Ishikawa (cell line): Measurements from ENCODE around the gene CRYBB2.

ENCODE experiments used
- EP300 ChIP-seq: IDR thresholded peaks from 2 replicates; pipeline ENCODE4 v1.6.1; 2012; ENCODE audit warnings: borderline replicate concordance
- FOXM1 ChIP-seq: IDR thresholded peaks from 2 replicates; pipeline ENCODE4 v1.6.1; 2012; ENCODE audit warnings: low read depth, borderline replicate concordance
- RAD21 ChIP-seq: IDR thresholded peaks from 2 replicates; pipeline ENCODE4 v1.6.1; 2012; ENCODE audit warnings: low read depth
- TEAD4 ChIP-seq: IDR thresholded peaks from 2 replicates; pipeline ENCODE4 v1.6.1; 2012
- YY1 ChIP-seq: IDR thresholded peaks from 2 replicates; pipeline ENCODE4 v1.6.1; 2012; ENCODE audit warnings: low read depth
- TF ChIP-seq, protein P1 (sequence below): IDR thresholded peaks from 2 replicates; pipeline ENCODE4 v1.6.1; 2012

DNA sequence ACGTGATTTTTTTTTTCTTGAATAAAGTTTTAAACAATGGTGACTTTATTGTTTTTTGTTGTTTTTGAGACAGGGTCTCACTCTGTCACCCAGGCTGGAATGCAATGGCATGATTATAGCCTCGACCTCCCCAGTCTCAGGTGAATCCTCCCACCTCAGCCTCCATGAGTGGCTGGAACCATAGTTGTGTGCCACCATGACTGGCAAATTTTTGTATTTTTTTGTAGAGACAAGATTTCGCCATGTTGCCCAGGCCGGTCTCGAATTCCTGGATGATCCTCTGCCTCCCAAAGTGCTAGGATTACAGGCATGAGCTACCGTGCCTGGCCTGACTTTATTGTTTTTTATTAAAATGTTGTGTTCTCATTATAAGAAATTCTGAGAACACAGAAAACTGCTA is 32.0 kb upstream of the CRYBB2 start:
- TF ChIP-seq RAD21: no peak
- TF ChIP-seq YY1: no peak
- TF ChIP-seq FOXM1: no peak
- TF ChIP-seq EP300: no peak
- TF ChIP-seq TEAD4: no peak
- TF ChIP-seq, protein P1, sequence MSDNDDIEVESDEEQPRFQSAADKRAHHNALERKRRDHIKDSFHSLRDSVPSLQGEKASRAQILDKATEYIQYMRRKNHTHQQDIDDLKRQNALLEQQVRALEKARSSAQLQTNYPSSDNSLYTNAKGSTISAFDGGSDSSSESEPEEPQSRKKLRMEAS: no peak
